HT-29 (cell line): ENCODE measurements around the gene MAP1B. TPM values are rescaled to one million over a fixed set of nuclear protein-coding genes. Genes with fewer than 3 reads are reported as not detected.

ENCODE experiments used
- DNase-seq: peaks from one replicate; pipeline ENCODE4 v3.0.0-alpha.2; 2015; ENCODE audit warnings: low spot score
- total RNA-seq: library from RNA; depleted of rRNA; stranded (reverse); fragments of >200 nt; shearing (Covaris generic); gene quantifications from 2 replicates; pipeline ENCODE4 v1.2.3, GENCODE V29; 2014

MAP1B gene
- total RNA-seq, 1 experiment from 2014 or later: not detected

DNA sequence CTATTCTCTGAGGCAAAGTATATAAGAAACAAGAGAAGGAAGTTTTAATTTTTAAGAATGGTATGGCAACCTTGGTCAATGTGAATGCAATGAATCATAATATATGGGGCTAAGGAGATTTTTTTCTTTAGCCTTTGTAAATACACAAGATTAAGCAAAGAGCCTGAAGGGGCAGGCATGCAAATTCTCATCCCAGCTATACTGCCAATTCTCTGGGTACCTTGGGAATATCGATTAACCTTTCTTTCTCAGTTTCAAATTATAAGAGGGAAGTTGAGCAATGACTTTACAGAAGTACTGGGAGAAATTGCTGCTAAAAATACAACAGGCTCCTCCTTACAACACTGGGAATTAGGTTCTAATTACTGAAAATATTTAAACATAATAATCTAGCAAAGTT is 115.2 kb downstream of the MAP1B start:
- DNase-seq: no peak

DNA sequence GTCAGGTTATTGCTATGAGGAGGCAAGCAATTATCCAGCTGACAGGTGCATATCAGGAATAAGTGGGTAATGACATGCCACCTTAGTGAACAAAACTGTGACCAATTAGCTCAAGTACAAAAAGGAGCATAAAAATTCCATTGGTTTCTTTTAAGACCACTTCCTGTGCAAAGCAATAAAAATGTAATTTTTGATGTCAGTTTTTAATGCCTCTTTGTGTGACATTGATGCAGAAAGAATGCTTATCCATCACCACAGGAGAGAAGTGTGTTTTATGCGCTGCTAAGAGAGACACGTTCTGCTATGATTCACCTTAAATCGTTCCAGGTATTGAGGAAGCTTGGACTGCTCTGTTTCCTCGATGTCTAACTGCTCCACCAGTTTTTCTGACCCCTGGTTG is 116.1 kb downstream of the MAP1B start:
- no peak for DNase-seq

DNA sequence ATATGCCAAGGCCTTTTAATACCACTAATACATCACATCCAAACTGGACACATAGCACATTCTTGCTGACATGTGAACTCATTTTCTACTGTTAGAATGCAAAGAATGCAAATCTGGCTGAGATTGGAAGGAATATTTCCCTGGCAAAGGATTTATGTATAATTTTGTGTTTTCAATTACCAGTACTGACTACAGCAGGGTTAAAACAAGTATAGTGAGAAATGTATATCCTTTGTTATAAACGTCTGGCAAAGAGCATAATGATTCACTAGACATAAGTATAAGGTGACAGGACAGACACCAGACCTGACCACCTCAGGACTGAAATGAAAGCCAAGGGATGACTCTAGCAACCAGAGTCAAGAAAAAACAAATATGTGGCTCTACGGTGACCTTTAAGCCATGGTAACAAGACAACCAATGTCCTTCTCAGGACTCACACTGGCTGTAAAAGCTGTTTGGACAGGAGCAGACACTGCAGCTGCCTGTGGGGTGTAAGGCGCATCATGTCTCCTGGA is 117.7 kb downstream of the MAP1B start:
- no peak for DNase-seq

DNA sequence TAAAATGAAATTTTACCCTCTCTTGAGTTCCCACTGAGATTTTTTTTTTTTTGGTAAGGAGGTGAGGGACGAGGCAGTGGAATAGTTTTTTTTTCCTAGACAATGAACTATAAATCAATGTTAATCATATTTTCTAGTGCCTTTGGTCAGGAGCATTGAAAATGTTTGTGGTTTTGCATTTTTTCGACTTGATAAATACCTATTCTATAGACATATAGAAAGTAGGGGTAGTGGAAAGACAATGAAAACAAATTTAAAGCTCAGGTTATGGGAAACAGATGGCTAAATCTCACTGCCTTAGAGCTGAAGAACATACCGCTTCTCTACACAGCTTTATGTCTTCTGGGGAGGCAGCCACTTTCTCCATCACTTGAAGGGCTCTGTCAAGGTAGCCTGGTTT is 118.5 kb downstream of the MAP1B start:
- DNase-seq: no peak

DNA sequence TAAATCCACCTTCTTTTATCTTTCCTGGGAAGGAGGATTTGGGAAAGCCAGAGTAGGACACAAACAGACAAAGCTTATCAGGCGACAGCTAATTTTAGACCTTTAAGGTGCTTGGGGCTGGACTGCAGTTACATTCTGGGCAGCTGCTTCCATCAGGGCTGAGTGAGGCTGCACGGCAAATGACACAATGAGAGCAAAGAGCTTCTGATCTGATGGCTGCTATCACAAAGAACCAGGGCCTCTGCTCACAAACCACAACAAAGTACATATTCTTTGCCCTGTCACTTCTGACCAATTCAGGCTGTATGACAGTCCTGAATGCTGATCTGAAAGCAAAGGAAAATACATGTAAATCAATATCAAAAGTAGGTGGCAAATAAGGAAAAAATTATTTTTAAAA is 119.7 kb downstream of the MAP1B start:
- no peak for DNase-seq

DNA sequence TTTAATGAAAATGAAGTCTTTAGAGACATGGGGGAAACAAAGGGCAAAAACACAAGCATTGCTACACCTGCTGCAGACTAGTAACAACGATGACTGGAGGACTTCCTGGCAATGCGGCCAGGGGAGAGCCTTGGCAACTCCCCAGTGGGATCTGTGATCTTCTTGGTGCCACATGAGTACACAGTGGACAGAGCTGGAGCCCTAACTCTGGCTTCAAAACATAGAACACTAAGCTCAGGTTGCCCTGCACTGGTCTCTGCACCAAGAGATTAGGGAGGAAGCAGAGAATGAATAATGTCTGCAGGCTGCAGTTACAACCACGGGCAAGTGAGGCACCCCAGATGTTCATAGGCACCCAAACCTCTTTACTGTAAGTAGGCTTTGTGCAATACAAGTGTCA is 121.7 kb downstream of the MAP1B start:
- no peak for DNase-seq

DNA sequence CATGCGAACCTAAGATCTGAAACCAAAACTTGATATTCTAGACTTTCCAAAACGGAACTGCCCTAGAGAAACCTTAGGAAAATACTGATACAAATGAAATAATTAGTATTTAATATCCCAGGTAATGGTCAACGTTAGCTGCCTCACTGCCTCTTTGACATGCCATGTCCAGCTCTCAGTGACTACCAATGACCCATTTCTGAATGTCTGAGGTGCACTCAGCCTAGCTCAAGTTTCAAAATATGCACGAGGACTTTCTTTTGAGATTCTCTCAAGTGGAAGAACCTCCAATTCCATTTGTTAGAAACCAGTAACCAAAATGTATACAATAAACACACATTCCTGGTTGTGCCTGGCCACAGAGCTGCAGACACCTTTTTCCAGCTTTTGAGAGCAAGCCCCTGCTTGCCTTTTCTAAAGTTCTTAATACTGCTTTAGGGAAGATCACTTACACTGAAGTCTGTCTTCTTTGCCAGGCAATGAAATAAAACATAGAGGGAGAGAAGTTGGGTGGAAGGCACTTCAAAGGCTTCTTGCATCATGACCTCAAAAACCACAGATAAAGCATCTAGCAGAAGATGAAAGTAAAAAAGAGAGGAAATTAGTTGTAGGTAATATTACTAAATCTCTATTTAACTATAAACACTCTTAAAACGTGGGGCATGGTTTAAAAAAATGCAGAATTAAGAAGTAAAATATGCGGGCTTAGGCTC is 124.9 kb downstream of the MAP1B start:
- DNase-seq: no peak

DNA sequence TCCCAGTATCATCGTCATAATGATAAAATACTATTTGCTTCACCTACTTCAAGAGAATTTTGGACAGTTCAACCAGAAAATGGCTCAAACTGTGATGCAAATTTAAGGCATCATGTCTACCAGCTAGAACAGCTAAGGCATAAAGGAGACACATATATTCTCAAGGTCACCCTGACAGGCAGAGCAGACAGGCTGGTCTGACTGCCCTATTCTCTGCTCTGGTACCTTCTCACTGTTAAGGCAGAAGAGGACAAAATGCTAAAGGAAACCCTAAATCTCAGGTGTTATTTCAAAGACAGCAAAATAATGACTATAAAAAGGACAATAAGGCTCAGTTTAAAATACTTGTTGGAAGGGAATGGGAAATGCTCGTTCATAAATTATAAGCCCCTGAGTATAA is 125.6 kb downstream of the MAP1B start:
- DNase-seq: no peak

DNA sequence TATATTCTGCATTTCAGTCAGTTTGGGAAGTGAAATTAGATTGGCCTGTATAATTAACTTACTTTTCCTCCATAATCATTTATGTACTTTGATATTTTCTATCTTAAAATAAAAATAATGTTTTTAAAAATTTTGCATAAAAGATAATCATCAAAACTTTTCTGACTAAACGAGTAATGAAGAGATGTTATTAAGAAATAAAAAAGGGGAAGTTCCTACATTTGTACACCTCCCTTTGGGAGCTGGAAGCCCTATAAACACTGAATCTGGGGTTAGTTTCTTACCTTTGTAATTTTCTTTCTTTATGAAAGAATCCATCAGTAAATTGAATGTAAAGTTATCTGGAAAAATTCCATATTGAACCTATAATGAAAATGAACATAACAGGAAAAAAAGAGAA is 126.6 kb downstream of the MAP1B start:
- DNase-seq: no peak

DNA sequence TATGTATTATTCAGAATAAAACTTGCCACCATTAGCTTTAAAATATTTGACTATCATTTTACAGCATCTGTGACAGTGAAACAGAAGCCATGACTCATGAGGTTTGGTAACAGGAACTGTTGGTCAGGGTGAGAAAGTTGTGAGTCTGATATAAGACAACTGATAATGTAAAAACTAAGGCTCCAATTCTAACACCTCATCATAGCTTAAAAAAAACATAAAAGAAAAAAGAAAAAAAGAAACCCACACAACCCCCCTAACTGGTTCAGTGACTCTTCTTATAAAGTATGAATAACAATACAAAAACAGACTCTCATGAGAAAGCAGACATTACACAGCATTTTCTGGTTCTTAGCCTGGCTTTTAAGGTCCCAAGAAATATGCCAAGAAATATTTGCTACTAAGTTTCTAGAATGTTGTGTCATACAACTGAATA is 127.0 kb downstream of the MAP1B start:
- peak; percentile 24 for DNase-seq

DNA sequence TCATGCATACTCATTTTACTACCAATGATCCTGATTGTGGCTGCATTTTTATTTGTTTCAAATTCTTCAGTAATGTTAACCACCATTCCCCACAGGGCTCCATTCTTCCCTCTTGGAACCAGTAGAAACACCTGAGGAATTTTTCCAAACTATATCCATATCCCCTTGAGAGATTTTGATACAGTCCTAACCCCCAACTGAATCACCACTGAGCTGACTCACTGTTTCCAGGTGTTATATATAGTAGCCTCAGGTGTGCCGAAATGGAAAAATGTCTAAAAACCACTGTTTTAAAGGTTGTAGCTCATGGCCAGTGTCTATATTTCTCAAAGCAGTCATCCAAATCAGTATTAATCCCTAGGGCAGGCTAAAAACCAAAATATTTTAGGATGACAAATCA is 127.6 kb downstream of the MAP1B start:
- no peak for DNase-seq

DNA sequence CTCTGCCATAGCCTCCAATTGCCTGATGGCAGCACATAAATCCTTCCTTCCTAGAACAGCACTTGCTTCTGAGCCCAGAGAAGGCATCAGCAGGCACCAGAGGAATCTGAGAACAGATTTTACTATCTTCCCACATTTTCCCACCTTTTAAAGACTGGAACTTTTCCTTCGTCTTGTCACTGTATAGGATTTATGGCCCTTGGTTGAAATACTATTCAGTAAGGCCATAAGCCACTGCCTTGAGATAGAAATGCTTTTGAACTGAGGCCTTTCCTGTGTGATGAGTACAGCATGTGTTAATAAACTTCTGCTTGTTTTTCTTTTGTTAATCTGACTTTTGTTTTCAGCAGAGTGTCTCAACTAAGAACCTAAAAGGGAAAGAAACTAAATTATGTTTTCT is 128.4 kb downstream of the MAP1B start:
- DNase-seq: no peak

DNA sequence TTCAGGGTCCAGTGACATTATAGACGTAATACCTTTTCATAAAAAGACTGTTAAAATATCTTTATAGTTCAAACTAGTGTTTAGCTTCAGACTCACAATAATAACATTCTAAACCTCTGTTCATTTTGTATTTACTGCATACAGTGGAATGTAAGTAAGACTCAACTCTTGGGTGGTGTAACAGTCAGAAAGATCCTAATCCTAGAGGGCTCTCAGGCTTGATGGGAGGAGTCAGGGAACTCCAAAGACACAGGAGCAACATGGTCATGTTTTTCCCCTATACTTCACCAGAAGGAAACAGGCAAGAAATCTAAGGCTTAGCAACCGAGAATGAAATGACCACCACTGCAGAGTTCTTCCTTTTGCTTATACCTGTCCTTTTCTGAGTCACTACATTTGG is 130.1 kb downstream of the MAP1B start:
- DNase-seq: no peak

DNA sequence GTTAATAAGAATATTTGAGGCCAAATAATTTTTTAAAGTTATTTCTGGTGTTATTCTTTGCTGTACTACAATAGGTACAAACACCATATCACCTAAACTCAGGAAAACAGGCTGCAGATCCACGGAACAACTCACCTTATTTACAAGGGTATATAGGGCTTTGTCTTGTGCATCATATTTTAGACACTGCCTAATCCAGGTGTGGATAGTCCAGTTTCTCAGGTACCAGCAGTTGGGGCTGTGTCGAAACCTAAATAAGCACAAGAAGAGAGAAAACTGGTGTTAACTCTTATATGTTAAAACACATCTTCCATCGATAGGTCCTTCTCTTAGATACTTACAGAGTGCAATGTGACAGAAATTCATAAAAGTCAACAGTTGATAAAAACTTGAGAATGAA is 130.6 kb downstream of the MAP1B start:
- no peak for DNase-seq

DNA sequence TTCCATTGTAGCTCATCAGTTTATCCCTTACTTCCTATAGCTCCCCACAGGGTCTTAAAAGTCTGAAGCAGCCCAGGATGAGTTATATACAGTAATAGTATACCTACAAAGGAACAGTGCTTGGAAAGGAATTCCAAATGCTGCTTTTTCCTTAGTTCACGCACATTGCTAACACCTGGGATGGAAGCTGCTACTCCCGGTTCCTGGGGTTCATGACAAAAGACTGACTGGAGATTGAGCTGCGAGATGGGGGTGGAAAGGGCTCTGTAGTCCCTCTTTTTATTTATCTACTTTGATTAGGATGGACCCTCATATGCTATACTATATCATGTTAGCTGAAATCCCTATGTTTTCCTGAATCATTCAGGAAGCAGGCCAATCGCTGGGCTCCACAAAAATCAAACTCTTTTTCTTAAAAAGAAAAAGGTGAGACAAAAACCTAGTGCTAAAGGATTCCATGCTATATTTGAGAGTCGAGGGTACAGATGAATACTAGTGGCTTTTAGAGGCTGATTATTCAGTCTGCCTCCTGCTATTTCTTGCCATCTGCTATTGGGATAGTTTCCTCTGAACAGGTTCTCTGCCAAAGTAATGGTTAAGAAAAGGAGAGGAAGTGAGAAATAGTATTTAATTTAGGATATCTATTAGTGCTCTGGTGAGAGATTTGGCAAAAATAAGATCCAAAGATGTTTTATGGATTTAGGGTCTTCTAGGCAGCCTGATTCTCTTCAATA is 131.6 kb downstream of the MAP1B start:
- DNase-seq: no peak

DNA sequence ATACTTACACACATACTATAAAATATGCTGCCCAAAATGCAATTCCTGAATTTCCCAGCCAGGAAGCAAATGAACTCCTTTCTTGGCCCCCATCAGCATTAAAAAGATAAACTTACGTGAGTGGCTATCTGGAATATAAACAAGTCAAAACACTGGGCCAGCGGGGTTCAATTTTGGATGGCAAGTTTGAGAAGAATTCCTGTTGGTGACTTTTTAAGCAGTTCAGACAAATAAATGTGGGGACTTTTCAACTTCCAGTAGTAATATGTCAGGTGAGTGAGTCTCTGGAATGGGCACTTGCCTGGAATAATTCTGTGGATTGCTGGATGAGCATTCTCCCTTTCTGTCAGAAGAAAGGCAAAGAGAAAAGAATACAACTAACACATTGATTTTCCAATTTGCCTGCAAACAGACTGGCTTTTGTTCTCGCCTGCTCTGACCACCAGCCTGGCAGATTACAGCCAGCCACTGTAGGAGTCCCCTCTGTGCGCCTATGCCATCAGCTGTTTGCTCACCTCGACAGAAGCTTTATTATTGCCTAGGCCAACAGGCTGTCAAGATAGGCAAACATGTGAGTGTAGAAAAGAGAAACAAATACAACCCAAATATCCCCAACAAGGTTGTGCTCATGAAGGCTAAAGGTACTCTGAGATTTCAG is 134.2 kb downstream of the MAP1B start:
- no peak for DNase-seq

DNA sequence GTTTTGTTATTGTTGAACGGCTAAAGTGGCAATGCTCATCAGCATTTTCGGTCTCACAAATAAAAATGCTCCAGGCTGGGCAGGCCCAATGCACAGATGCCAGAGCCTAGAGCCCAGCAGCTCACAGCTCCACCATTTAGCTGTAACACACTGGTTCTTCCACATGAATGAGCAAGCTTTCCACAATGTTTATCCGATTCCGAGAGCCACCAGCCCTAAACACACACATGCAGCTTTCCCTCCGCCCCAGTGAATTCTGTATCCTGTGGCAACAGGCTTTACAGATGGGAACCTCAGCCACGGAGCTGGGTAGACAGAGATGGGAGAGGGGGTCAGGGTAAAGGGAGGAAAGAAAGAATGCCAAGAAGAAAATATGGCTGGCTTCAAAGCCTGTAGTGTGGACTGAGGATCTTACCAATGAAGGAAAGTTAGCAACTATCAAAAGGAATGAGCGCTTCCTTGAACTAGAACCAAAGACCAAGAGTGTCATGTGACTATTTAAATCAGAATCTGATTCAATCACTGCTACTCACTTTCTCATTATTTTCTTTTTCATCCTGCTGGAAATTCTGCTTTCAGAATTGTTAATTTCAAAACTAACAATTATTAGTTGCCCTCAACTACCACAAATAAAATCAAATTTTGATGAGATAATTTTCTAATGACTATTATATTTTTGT is 135.7 kb downstream of the MAP1B start:
- no peak for DNase-seq

DNA sequence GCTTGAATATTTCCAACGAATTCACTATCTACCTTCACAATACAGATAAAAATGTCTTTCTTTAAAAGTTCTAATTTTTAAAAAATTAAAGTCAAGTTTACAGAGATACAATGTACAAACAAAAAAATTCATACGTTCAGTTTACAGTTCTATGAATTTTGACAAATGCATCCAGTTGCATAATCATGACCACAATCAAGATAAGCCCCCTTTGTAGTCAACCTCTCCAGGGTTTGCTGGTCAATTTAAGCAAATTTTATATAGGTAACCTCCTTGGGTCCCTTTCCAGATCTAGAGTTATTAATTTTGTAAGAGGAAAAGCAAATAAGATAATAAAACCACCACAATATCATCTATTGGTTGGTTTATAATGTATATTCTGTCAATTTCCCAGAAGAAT is 136.4 kb downstream of the MAP1B start:
- DNase-seq: no peak

DNA sequence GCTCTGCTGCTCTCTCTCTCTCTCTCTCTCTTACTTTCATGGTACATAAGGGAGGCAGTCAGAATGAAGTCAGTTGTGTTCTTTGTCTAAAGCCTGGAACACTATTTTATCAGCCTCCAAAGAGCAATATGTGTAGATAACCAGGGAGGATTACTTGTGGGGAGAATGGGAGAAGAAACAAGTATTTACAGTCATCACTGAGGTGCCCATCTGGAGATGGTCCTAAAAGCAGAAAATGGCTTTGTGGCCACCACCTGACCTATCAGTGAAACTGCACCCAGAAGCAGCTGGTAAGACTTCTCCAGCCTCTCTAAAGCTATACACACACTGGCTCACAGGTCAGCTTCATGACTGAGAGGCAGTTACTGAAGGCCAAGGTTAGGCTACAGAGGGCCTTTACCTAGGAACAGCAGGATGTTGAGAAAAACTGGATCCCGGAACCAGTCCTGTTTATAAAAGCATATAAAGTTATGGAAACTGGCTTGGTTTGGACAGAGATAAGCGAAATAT is 137.6 kb downstream of the MAP1B start:
- peak; percentile 52 for DNase-seq

DNA sequence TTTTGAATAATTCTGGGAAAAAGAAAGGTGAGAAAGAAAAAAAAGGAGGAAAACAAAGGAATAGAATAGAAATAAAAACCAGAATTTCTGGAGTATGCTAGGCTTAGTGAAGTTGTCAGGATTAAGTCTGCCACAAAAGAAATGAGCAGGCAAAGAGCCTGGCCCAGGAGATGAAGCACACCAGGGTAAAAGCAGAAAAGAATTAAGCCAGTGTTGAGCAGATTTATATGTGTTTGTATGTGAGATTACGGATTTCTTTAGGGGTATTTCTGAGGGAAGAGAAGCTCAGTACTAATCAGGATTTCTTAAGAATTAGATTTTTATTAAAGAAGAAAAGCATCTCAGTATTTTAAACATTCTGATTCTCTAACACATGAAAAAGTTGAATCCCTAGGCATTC is 138.3 kb downstream of the MAP1B start:
- DNase-seq: no peak

DNA sequence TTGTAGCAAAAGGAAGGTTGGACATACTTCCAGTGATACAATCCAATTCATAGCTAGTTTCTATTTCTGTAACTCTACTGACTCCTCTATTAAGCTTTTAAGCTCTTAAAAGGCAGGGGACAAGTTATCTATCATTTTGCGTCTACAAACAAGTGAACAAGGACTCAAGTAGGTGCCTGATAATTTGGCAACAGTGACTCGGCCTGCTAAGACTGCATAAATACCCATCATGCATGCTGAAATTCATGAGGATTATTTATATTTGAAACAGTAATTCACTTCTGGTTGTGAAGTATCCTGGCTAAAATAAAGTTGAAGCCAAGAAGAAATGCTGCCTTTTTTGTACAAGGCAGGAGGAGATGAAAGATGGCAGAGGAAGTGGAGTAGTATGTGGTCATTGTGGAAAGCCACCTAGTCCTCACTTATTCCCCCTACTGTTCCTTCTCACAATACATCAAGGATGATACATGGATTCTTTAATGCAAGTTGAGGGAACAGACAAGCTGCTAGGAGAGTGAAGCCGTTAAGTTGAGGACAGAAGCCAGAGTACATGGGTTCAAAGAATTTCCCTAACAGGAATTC is 138.8 kb downstream of the MAP1B start:
- no peak for DNase-seq
